H1 (cell line): Measurements from ENCODE around the gene EIF4ENIF1. TPM values are rescaled to one million over a fixed set of nuclear protein-coding genes. Genes with fewer than 3 reads are reported as not detected.
A peak's percentile ranks its signal among the peaks of the same experiment; 100 is the strongest.

Experiments used
- CTCF ChIA-PET: fragments of 300-600 bp; sonication (Branson Sonifier 250); formaldehyde crosslinking; loops from one replicate; lab custom pipeline; 2021; ENCODE audit not compliant: partially characterized antibody; lab: Charles Lee
- POLR2A ChIA-PET: fragments of 300-600 bp; sonication (Branson Sonifier 250); formaldehyde crosslinking; loops from one replicate; lab custom pipeline; 2021; ENCODE audit warnings: inconsistent platforms; ENCODE audit not compliant: partially characterized antibody; lab: Charles Lee
- DNase-seq, 2 experiments: peaks; one replicate each; pipeline versions ENCODE4 v3.0.0 to v3.0.0-alpha.2; 2010 to 2022; ENCODE audit warnings: low spot score in 2 of 2, low read depth in 1 of 2, mixed read lengths in 1 of 2
- FAIRE-seq: peaks from 2 replicates; lab custom pipeline; 2011; peaks lifted over from hg19 to GRCh38; lab: Jason Lieb, UNC
- H2AFZ ChIP-seq: 2 replicates; pipeline ENCODE4 v1.8.1; 2012; ENCODE audit warnings: low read length, inconsistent platforms
- H2AK5ac ChIP-seq: 2 replicates; pipeline ENCODE4 v1.6.1; 2013; ENCODE audit warnings: low read depth, low read length
- H2BK120ac ChIP-seq: replicated peaks from 2 replicates; pipeline ENCODE3; 2013; ENCODE audit warnings: low read depth, low read length, inconsistent platforms
- H2BK12ac ChIP-seq: 2 replicates; pipeline ENCODE4 v1.6.1; 2013; ENCODE audit warnings: low read depth, low read length
- H2BK15ac ChIP-seq: 2 replicates; pipeline ENCODE4 v1.6.1; 2013; ENCODE audit warnings: low read length
- H2BK20ac ChIP-seq: 2 replicates; pipeline ENCODE4 v1.6.1; 2013; ENCODE audit warnings: low read length
- H2BK5ac ChIP-seq: 2 replicates; pipeline ENCODE4 v1.6.1; 2013; ENCODE audit warnings: low read depth, low read length
- H3K14ac ChIP-seq: 2 replicates; pipeline ENCODE4 v1.6.1; 2013; ENCODE audit warnings: inconsistent platforms; ENCODE audit not compliant: insufficient read length
- H3K18ac ChIP-seq: 2 replicates; pipeline ENCODE4 v1.6.1; 2013; ENCODE audit warnings: low read length; ENCODE audit errors: extremely low read depth
- H3K23ac ChIP-seq: 2 replicates; pipeline ENCODE4 v1.6.1; 2013; ENCODE audit warnings: inconsistent platforms; ENCODE audit not compliant: insufficient read length
- H3K23me2 ChIP-seq: 2 replicates; pipeline ENCODE4 v1.6.1; 2013; ENCODE audit warnings: low read depth, low read length
- H3K27ac ChIP-seq: 2 replicates; pipeline ENCODE4 v1.6.1; 2011; ENCODE audit warnings: low read depth, low read length, inconsistent platforms
- H3K27me3 ChIP-seq, 4 experiments: replicated peaks in 1 of 4; 1 replicate in 1 of 4; 2 replicates in 3 of 4; pipeline versions ENCODE4 v1.6.1 to v1.8.1; 2011 to 2013; ENCODE audit warnings: low read length in 3 of 4, mild to moderate bottlenecking in 3 of 4, inconsistent platforms in 2 of 4, mixed read lengths in 2 of 4, moderate library complexity in 1 of 4; ENCODE audit not compliant: control insufficient read depth in 3 of 4, insufficient read depth in 3 of 4; ENCODE audit errors: extremely low read depth in 1 of 4
- H3K36me3 ChIP-seq, 4 experiments: 2 replicates each; pipeline versions ENCODE4 v1.6.1 to v1.8.1; 2011 to 2013; ENCODE audit warnings: mild to moderate bottlenecking in 4 of 4, low read length in 3 of 4, moderate library complexity in 2 of 4, control low read depth in 1 of 4, inconsistent platforms in 1 of 4; ENCODE audit not compliant: insufficient read depth in 4 of 4, control insufficient read depth in 2 of 4
- H3K4ac ChIP-seq: replicated peaks from 2 replicates; pipeline ENCODE3; 2013; ENCODE audit warnings: low read length, low read depth, mixed read lengths, inconsistent platforms; ENCODE audit not compliant: insufficient read length
- H3K4me1 ChIP-seq, 4 experiments: replicated peaks in 1 of 4; 1 replicate in 1 of 4; 2 replicates in 3 of 4; pipeline versions ENCODE4 v1.6.1 to v1.8.1; 2011 to 2013; ENCODE audit warnings: low read length in 3 of 4, inconsistent platforms in 2 of 4, mixed read lengths in 1 of 4; ENCODE audit not compliant: insufficient read depth in 4 of 4, control insufficient read depth in 3 of 4
- H3K4me2 ChIP-seq, 2 experiments: 2 replicates each; pipeline versions ENCODE4 v1.6.1 to v1.8.1; 2011 to 2013; ENCODE audit warnings: low read depth in 2 of 2, low read length in 2 of 2, control low read depth in 1 of 2, inconsistent platforms in 1 of 2, mild to moderate bottlenecking in 1 of 2; ENCODE audit not compliant: insufficient read depth in 1 of 2
- H3K4me3 ChIP-seq, 4 experiments: fragments of 200-600, 300-600 bp in 1 of 4; sonication (generic), shearing (Covaris generic), sonication (Bioruptor Twin) in 1 of 4; 2 replicates each; pipeline versions ENCODE4 v1.5.1 to v1.8.1; 2011 to 2016; ENCODE audit warnings: low read length in 4 of 4, low read depth in 3 of 4, control low read depth in 2 of 4, inconsistent platforms in 2 of 4, mild to moderate bottlenecking in 2 of 4, mixed read lengths in 1 of 4, moderate library complexity in 1 of 4; ENCODE audit not compliant: insufficient read depth in 2 of 4; ENCODE audit errors: extremely low read depth in 1 of 4
- H3K56ac ChIP-seq: replicated peaks from 2 replicates; pipeline ENCODE3; 2013; ENCODE audit warnings: low read depth, mild to moderate bottlenecking, mixed read lengths, low read length, inconsistent platforms; ENCODE audit not compliant: insufficient read length
- H3K79me1 ChIP-seq: 2 replicates; pipeline ENCODE4 v1.6.1; 2013; ENCODE audit warnings: low read depth, low read length, control low read depth
- H3K79me2 ChIP-seq, 2 experiments: 2 replicates each; pipeline versions ENCODE4 v1.6.1 to v1.8.1; 2012 to 2013; ENCODE audit warnings: low read length in 2 of 2, mild to moderate bottlenecking in 2 of 2, inconsistent platforms in 1 of 2; ENCODE audit not compliant: insufficient read depth in 2 of 2, control insufficient read depth in 1 of 2
- H3K9ac ChIP-seq, 4 experiments: replicated peaks in 1 of 4; 1 replicate in 1 of 4; 2 replicates in 3 of 4; pipeline versions ENCODE4 v1.6.1 to v1.8.1; 2011 to 2013; ENCODE audit warnings: low read depth in 3 of 4, low read length in 3 of 4, control low read depth in 2 of 4, mild to moderate bottlenecking in 2 of 4, moderate library complexity in 2 of 4, inconsistent platforms in 1 of 4; ENCODE audit errors: extremely low read depth in 1 of 4
- H3K9me3 ChIP-seq, 2 experiments: 2 replicates each; pipeline versions ENCODE4 v1.6.1 to v1.8.1; 2012 to 2013; ENCODE audit warnings: mild to moderate bottlenecking in 2 of 2, moderate library complexity in 2 of 2, control low read depth in 1 of 2, inconsistent platforms in 1 of 2, low read depth in 1 of 2, low read length in 1 of 2, mixed read lengths in 1 of 2; ENCODE audit not compliant: insufficient read depth in 2 of 2
- H4K20me1 ChIP-seq, 2 experiments: replicated peaks in 1 of 2; 2 replicates each; pipeline versions ENCODE3 to v1.8.1; 2011 to 2013; ENCODE audit warnings: inconsistent platforms in 2 of 2, low read length in 2 of 2, mild to moderate bottlenecking in 1 of 2; ENCODE audit not compliant: insufficient read depth in 2 of 2, control insufficient read depth in 1 of 2
- H4K5ac ChIP-seq: 2 replicates; pipeline ENCODE4 v1.6.1; 2013; ENCODE audit warnings: low read length, low read depth, mixed read lengths, inconsistent platforms; ENCODE audit not compliant: insufficient read length
- H4K8ac ChIP-seq: 2 replicates; pipeline ENCODE4 v1.8.0; 2013; ENCODE audit warnings: mild to moderate bottlenecking, moderate library complexity, low read length, inconsistent platforms; ENCODE audit not compliant: insufficient read depth; ENCODE audit errors: extremely low read depth
- H4K91ac ChIP-seq: replicated peaks from 2 replicates; pipeline ENCODE3; 2013; ENCODE audit warnings: low read length, mixed read lengths, inconsistent platforms; ENCODE audit not compliant: insufficient read length
- SP1 ChIP-seq: IDR thresholded peaks from 2 replicates; pipeline ENCODE4 v1.6.1; 2011; ENCODE audit warnings: low read depth, low read length
- WGBS, 2 experiments: shearing (Covaris generic) in 1 of 2; methylation state at CpG; one replicate each; pipeline versions ENCODE4 v1.1.6 to v1.1.7; 2013 to 2015; ENCODE audit warnings: low lambda C conversion rate in 2 of 2, mixed read lengths in 2 of 2, inconsistent platforms in 1 of 2, low coverage in 1 of 2, missing lambda C conversion rate in 1 of 2; ENCODE audit not compliant: insufficient replicate concordance in 2 of 2, insufficient coverage in 1 of 2, insufficient read length in 1 of 2; ENCODE audit errors: extremely low coverage in 1 of 2, missing lambda C conversion rate in 1 of 2; 5-methylcytosine and 5-hydroxymethylcytosine counted together
- polyA plus RNA-seq, 7 experiments: library from polyadenylated mRNA; depleted of rRNA in 3 of 7; stranded (reverse) in 5 of 7; unstranded in 2 of 7; fragments of >200 nt in 5 of 7; fragments of 200-250 nt in 2 of 7; gene quantifications; 1 replicate in 5 of 7; 2 replicates in 1 of 7; 4 replicates in 1 of 7; pipeline versions ENCODE4 v1.2.1 to v1.2.3, GENCODE V29; 2011 to 2013; ENCODE audit warnings: missing spikeins in 2 of 7, mixed read lengths in 2 of 7
- small RNA-seq: library from polyadenylated mRNA; stranded (forward); fragments of <200 nt; extraction: miRNeasy Mini kit (QIAGEN cat#:217004); gene quantifications from one replicate; pipeline ENCODE3, GENCODE V24; 2013; ENCODE audit not compliant: insufficient read depth
- total RNA-seq: library from RNA; stranded (reverse); fragmentation: NEBNext Ultra II Directional; extraction: Animal tissue kit (Norgen Biotek cat#: 25700); gene quantifications from 2 replicates; pipeline ENCODE4 v1.2.1, GENCODE V29; 2021
- TF ChIP-seq, protein P1 (sequence below): IDR thresholded peaks from 2 replicates; pipeline ENCODE4 v1.6.1; 2011; ENCODE audit warnings: low read depth, mild to moderate bottlenecking, low read length; ENCODE audit not compliant: insufficient read depth

The EIF4ENIF1 gene
- total and polyA plus RNA-seq, 2 of the 8 experiments (the other 6 are each of a cell fraction or from before 2014, with no cell fraction given), result 21.9 to 23.6 TPM

DNA sequence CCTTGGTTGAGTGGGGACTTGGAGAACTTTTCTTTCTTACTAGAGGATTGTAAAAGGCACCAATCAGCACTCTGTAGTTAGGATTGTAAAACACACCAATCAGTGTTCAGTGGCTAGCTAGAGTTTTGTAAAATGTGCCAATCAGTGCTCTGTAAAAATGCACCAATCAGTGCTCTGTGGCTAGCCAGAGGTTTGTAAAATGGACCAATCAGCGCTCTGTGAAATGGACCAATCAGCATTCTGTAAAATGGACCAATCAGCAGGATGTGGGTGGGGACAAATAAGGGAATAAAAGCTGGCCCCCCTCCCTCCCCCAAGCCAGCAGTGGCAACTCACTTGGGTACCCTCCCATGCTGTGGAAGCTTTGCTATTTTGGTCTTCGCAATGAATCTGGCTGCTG lies 95.7 kb downstream of the EIF4ENIF1 start:
- no peak overlapping the region for H2BK15ac ChIP-seq
- H4K20me1 ChIP-seq, result no peaks in the 10 kb centered on the region
- WGBS, 2 experiments, result 90% methylated on average over 2 of the region's 2 CpGs; no CpG with 5 or more reads in 1 of the 2 experiments

More for the DNA sequence above, 95.7 kb downstream of the EIF4ENIF1 start:
- Histone ChIP-seq H2AK5ac (no peak overlapping the region), H3K36me3 (no peaks in the 10 kb centered on the region), H3K9me3 (no peaks in the 10 kb centered on the region), H3K9ac (no peak overlapping the region), H2BK12ac (no peak overlapping the region), H2AFZ (no peak overlapping the region), H3K4ac (no peak overlapping the region), H4K8ac (no peak overlapping the region), H4K5ac (no peak overlapping the region), H4K91ac (no peak overlapping the region), H3K23me2 (no peaks in the 10 kb centered on the region), H3K56ac (no peak overlapping the region), H3K27me3 (no peaks in the 10 kb centered on the region), H3K4me3 (no peak overlapping the region), H3K27ac (no peak overlapping the region), H3K14ac (no peak overlapping the region), H3K18ac (no peak overlapping the region), H2BK5ac (no peak overlapping the region), H3K4me2 (no peak overlapping the region), H3K23ac (no peak overlapping the region), H2BK120ac (no peak overlapping the region), H2BK20ac (no peak overlapping the region), H3K79me2 (no peaks in the 10 kb centered on the region), H3K79me1 (no peaks in the 10 kb centered on the region), H3K4me1 (peaks cover 0 to 2% (median 0%) of the 10 kb centered on the region in 4 experiments; a peak in 1 of 7 replicates)
- CTCF ChIA-PET, result no interaction called here
- POLR2A ChIA-PET, result interaction anchor here (1.0 kb wide), 1 partner anchor 49 kb away, joined by 4 read pairs; no protein-coding TSS in a partner anchor
- TF ChIP-seq SP1, result peak; percentile 72
- TF ChIP-seq, protein P1, sequence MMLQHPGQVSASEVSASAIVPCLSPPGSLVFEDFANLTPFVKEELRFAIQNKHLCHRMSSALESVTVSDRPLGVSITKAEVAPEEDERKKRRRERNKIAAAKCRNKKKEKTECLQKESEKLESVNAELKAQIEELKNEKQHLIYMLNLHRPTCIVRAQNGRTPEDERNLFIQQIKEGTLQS, result no peak
- FAIRE-seq, result no peak
- DNase-seq, result no peak

Small RNA genes lying within 50 kb of the gene (small RNA-seq; reads per million reads assigned to genes)
- gene AL096701.2, result not detected
- gene RNU6-28P, result not detected

Other genes starting within 250 kb of the EIF4ENIF1 start
- 1.3 and 1.5 TPM in 2 replicates for gene PIK3IP1, start 197.4 kb downstream of the EIF4ENIF1 start, total RNA-seq
- 0.66 and 1.00 TPM in 2 replicates for gene PIK3IP1, start 197.4 kb downstream of the EIF4ENIF1 start, polyA plus RNA-seq (2011; rRNA removed)
- gene PATZ1, start 143.5 kb downstream of the EIF4ENIF1 start, total RNA-seq, result 70.8 and 70.9 TPM in 2 replicates
- 62.1 and 77.5 TPM in 2 replicates for gene PATZ1, start 143.5 kb downstream of the EIF4ENIF1 start, polyA plus RNA-seq (2011; rRNA removed)
- 70.8 and 81.9 TPM in 2 replicates for gene DRG1, start 90.2 kb downstream of the EIF4ENIF1 start, total RNA-seq
- 27.2 and 45.3 TPM in 2 replicates for gene DRG1, start 90.2 kb downstream of the EIF4ENIF1 start, polyA plus RNA-seq (2011; rRNA removed)
- 30.1 and 31.2 TPM in 2 replicates for gene SFI1, start 6.7 kb upstream of the EIF4ENIF1 start, total RNA-seq
- gene SFI1, start 6.7 kb upstream of the EIF4ENIF1 start, polyA plus RNA-seq (2011; rRNA removed), result 10.4 and 19.6 TPM in 2 replicates
- 46.0 and 47.8 TPM in 2 replicates for gene PISD, start 172.4 kb upstream of the EIF4ENIF1 start, total RNA-seq
- 48.2 and 74.5 TPM in 2 replicates for gene PISD, start 172.4 kb upstream of the EIF4ENIF1 start, polyA plus RNA-seq (2011; rRNA removed)